Transverse colon (tissue), 4 donors: ENCODE results near the gene ARHGEF7. TPM values are rescaled to one million over a fixed set of nuclear protein-coding genes. Genes with fewer than 3 reads are reported as not detected.

Source experiments
- DNase-seq: peaks from one replicate; pipeline ENCODE4 v3.0.0-alpha.2; 2019
- H3K27ac ChIP-seq, 4 donors: fragments of 200-600 bp; sonication (generic); 2 replicates each; pipeline ENCODE4 v1.5.1; 2016 to 2018; ENCODE audit warnings: inconsistent platforms in 4 of 4
- H3K27me3 ChIP-seq: fragments of 200-600 bp; sonication (generic); 2 replicates; pipeline ENCODE4 v1.5.1; 2017; ENCODE audit warnings: inconsistent platforms
- H3K36me3 ChIP-seq, 4 donors: fragments of 200-600 bp; sonication (generic); 2 replicates each; pipeline ENCODE4 v1.5.1; 2017 to 2019; ENCODE audit warnings: inconsistent platforms in 4 of 4
- H3K4me1 ChIP-seq, 4 donors: fragments of 200-600 bp; sonication (generic); 2 replicates each; pipeline ENCODE4 v1.5.1; 2017 to 2020; ENCODE audit warnings: inconsistent platforms in 4 of 4
- H3K4me3 ChIP-seq, 4 donors: fragments of 200-600 bp; sonication (generic); 1 replicate in 1 of 4; 2 replicates in 3 of 4; pipeline versions ENCODE4 v1.5.1 to v1.6.1; 2017 to 2019; ENCODE audit warnings: inconsistent platforms in 4 of 4
- H3K9me3 ChIP-seq, 2 donors: fragments of 200-600 bp; sonication (generic); 2 replicates each; pipeline ENCODE4 v1.5.1; 2017 to 2019; ENCODE audit warnings: inconsistent platforms in 2 of 2
- CTCF ChIP-seq, 5 experiments: fragments of 200-600 bp in 3 of 5; fragments of 450-650 bp in 2 of 5; sonication (generic) in 3 of 5; IDR thresholded peaks; 1 replicate in 2 of 5; 2 replicates in 3 of 5; pipeline ENCODE4 v1.5.1; 2016 to 2017; ENCODE audit warnings: antibody characterized with exemption in 5 of 5, inconsistent platforms in 3 of 5, mild to moderate bottlenecking in 2 of 5, moderate library complexity in 1 of 5
- EP300 ChIP-seq: sonication (generic); formaldehyde crosslinking; IDR thresholded peaks from one replicate; pipeline ENCODE4 v1.6.1; 2017; ENCODE audit warnings: antibody characterized with exemption, low read depth
- POLR2A ChIP-seq: fragments of 450-650 bp; IDR thresholded peaks from one replicate; pipeline ENCODE4 v1.6.1; 2016; ENCODE audit warnings: antibody characterized with exemption, mild to moderate bottlenecking, moderate library complexity
- POLR2AphosphoS5 ChIP-seq, 3 donors: sonication (generic); formaldehyde crosslinking; IDR thresholded peaks; one replicate each; pipeline ENCODE4 v1.6.1; 2016; ENCODE audit warnings: antibody characterized with exemption in 3 of 3
- WGBS, 2 donors: methylation state at CpG; one replicate each; pipeline ENCODE4 v1.1.5; 2018; ENCODE audit warnings: low coverage in 1 of 2; 5-methylcytosine and 5-hydroxymethylcytosine counted together
- in situ Hi-C, 4 donors: fragments of 200-750 bp; cut with MboI; loops; one replicate each; pipeline versions ENCODE4 v1.15.0 to v1.15.1; 2017; ENCODE audit warnings: low sequenced_read_pairs in 3 of 4, low pct_ligation_motif_present in 1 of 4, low pct_unique_long_range_greater_than_20kb in 1 of 4
- intact Hi-C: fragments of 100-400 bp; cut with DNase I; formaldehyde crosslinking; loops from one replicate; pipeline ENCODE4 v1.15.1; 2023; ENCODE audit warnings: low total_unique reads
- total RNA-seq, 4 donors: library from RNA; depleted of rRNA; stranded (reverse); fragments of >200 nt; gene quantifications; one replicate each; pipeline ENCODE4 v1.1.0, GENCODE V29; 2016

ARHGEF7 gene
- total RNA-seq, 4 donors from 2014 or later: 62.3 to 104 (median 75.6) TPM

GRCh38 chr13:111203736-111204389, 88.8 kb downstream of the ARHGEF7 start:
- intact Hi-C loops: no loop called here
- H3K27ac ChIP-seq: peak overlapping the region in 3 of 4 donors; percentile 48 to 70 (median 59)
- in situ Hi-C loops: loop anchor here in 1 of 4 donors (25.0 kb wide), 1 partner anchor 292 kb away; the partner anchor contains the start of gene ANKRD10

GRCh38 chr13:111204438-111205177, 89.5 kb downstream of the ARHGEF7 start:
- Histone ChIP-seq H3K4me1 (peaks cover 3 to 42% (median 15%) of the 10 kb centered on the region in 4 donors), H3K4me3 (no peak overlapping the region), H3K36me3 (no peaks in the 10 kb centered on the region), H3K27ac (peak overlapping the region in 3 of 4 donors; percentile 48 to 70 (median 59)), H3K9me3 (no peaks in the 10 kb centered on the region), H3K27me3 (no peaks in the 10 kb centered on the region)
- in situ Hi-C loops: loop anchor here in 1 of 4 donors (25.0 kb wide), 1 partner anchor 292 kb away; the partner anchor contains the start of gene ANKRD10
- intact Hi-C loops: no loop called here
- DNase-seq: no peak
- no peak for TF ChIP-seq POLR2AphosphoS5 (IDR thresholded peaks at IDR 0.05)
- no peak for TF ChIP-seq EP300
- TF ChIP-seq CTCF (IDR thresholded peaks at IDR 0.05): no peak
- TF ChIP-seq POLR2A: no peak
- WGBS, 2 donors: 70 to 100% methylated on average over 1 to 16 of the region's 16 CpGs

More at GRCh38 chr13:111203736-111204389, 88.8 kb downstream of the ARHGEF7 start:
- no peak for DNase-seq
- Histone ChIP-seq H3K27me3 (no peaks in the 10 kb centered on the region), H3K9me3 (no peaks in the 10 kb centered on the region), H3K36me3 (no peaks in the 10 kb centered on the region), H3K4me3 (no peak overlapping the region), H3K4me1 (peaks cover 3 to 42% (median 15%) of the 10 kb centered on the region in 4 donors)
- TF ChIP-seq EP300: no peak
- TF ChIP-seq POLR2A: no peak
- TF ChIP-seq POLR2AphosphoS5 (IDR thresholded peaks at IDR 0.05): no peak
- TF ChIP-seq CTCF (IDR thresholded peaks at IDR 0.05): no peak
- WGBS, 2 donors: 60 to 72% methylated on average over 6 to 11 of the region's 11 CpGs

- peaks cover 3 to 48% (median 18%) of the 10 kb centered on the region in 4 donors for H3K4me1 ChIP-seq
- no peak for DNase-seq
- in situ Hi-C loops: loop anchor here in 1 of 4 donors (25.0 kb wide), 1 partner anchor 294 kb away; the partner anchor contains the start of gene ANKRD10
Observed at GRCh38 chr13:111206148-111206547, 91.0 kb downstream of the ARHGEF7 start.

More at GRCh38 chr13:111206148-111206547, 91.0 kb downstream of the ARHGEF7 start:
- intact Hi-C loops: no loop called here
- Histone ChIP-seq H3K27me3 (no peaks in the 10 kb centered on the region), H3K4me3 (no peak overlapping the region), H3K9me3 (no peaks in the 10 kb centered on the region), H3K36me3 (no peaks in the 10 kb centered on the region), H3K27ac (no peak overlapping the region)
- 96 to 100% methylated on average over 3 to 11 of the region's 12 CpGs for WGBS, 2 donors
- no peak for TF ChIP-seq CTCF (IDR thresholded peaks at IDR 0.05)
- TF ChIP-seq EP300: no peak
- no peak for TF ChIP-seq POLR2AphosphoS5 (IDR thresholded peaks at IDR 0.05)
- no peak for TF ChIP-seq POLR2A
